AG04449 (cell line): ENCODE results near the gene SMIM5.

Source experiments
- CTCF ChIA-PET: fragments of 350-600 bp; formaldehyde crosslinking; extraction: SDS; loops from one replicate; lab custom pipeline; 2021; ENCODE audit warnings: antibody characterized with exemption; lab: Yijun Ruan, JAX
- POLR2A ChIA-PET: fragments of 400-600, 350-600 bp; formaldehyde crosslinking; extraction: SDS; loops from one replicate; lab custom pipeline; 2020; ENCODE audit warnings: antibody characterized with exemption, inconsistent platforms; lab: Yijun Ruan, JAX
- DNase-seq: peaks from one replicate; pipeline ENCODE4 v3.0.0-alpha.2; 2010; ENCODE audit warnings: low read depth, low spot score
- H3K4me3 ChIP-seq: 2 replicates; pipeline ENCODE4 v1.5.1; 2011; ENCODE audit warnings: low read depth, mild to moderate bottlenecking, control low read depth, low read length
- CTCF ChIP-seq: IDR thresholded peaks from one replicate; pipeline ENCODE4 v1.5.1; 2011; ENCODE audit warnings: mild to moderate bottlenecking, moderate library complexity, low read length, control low read depth, inconsistent platforms; ENCODE audit not compliant: insufficient read depth; ENCODE audit errors: missing control alignments

The SMIM5 gene

GRCh38 chr17:75622076-75622475 is 11.2 kb upstream of the SMIM5 start:
- POLR2A ChIA-PET: no interaction called here
- CTCF ChIA-PET: interaction anchor here (19.8 to 28.7 kb wide), 2 partner anchors 12 to 133 kb away, joined by 357 to 1427 read pairs; partner anchors contain the start of genes GALK1 and SMIM5
- no peak for TF ChIP-seq CTCF
- H3K4me3 ChIP-seq: no peak overlapping the region
- no peak for DNase-seq

GRCh38 chr17:75622771-75623273 is 10.4 kb upstream of the SMIM5 start:
- no peak for TF ChIP-seq CTCF
- DNase-seq: no peak
- H3K4me3 ChIP-seq: no peak overlapping the region
- POLR2A ChIA-PET: interaction anchor here (0.6 to 1.0 kb wide), 2 partner anchors 10 to 70 kb away, joined by 3 read pairs; partner anchors contain the start of gene SMIM5
- CTCF ChIA-PET: interaction anchor here (19.8 to 28.7 kb wide), 3 partner anchors 11 to 133 kb away, joined by 357 to 1427 read pairs (median 746); partner anchors contain the start of genes GALK1 and SMIM5

- no peak for DNase-seq
- no peak for TF ChIP-seq CTCF
- no peak overlapping the region for H3K4me3 ChIP-seq
- ChIA-PET POLR2A (interaction anchor here (1.0 kb wide), 1 partner anchor 9 kb away, joined by 3 read pairs; the partner anchor contains the start of gene SMIM5), CTCF (interaction anchor here (2.2 to 28.7 kb wide), 4 partner anchors 10 to 194 kb away, joined by 5 to 1427 read pairs (median 552); partner anchors contain the start of genes GALK1 and SMIM5)
Measured at GRCh38 chr17:75623386-75623785, 9.8 kb upstream of the SMIM5 start.

GRCh38 chr17:75624021-75624420 is 9.2 kb upstream of the SMIM5 start:
- POLR2A ChIA-PET: interaction anchor here (1.0 kb wide), 1 partner anchor 9 kb away, joined by 3 read pairs; the partner anchor contains the start of gene SMIM5
- H3K4me3 ChIP-seq: no peak overlapping the region
- no peak for DNase-seq
- CTCF ChIA-PET: interaction anchor here (0.8 to 28.7 kb wide), 7 partner anchors 10 to 194 kb away, joined by 3 to 1427 read pairs (median 7); partner anchors contain the start of genes GALK1 and SMIM5
- TF ChIP-seq CTCF: no peak

GRCh38 chr17:75624714-75625345 is 8.4 kb upstream of the SMIM5 start:
- ChIA-PET POLR2A (interaction anchor here (1.1 kb wide), 1 partner anchor 8 kb away, joined by 4 read pairs; the partner anchor contains the start of gene SMIM5), CTCF (interaction anchor here (0.7 to 28.7 kb wide), 16 partner anchors 8 to 195 kb away, joined by 3 to 1427 read pairs (median 4); partner anchors contain the start of genes GALK1 and SMIM5)
- DNase-seq: no peak
- no peak for TF ChIP-seq CTCF
- H3K4me3 ChIP-seq: no peak overlapping the region
